Measurements from ENCODE around the gene NR4A1. TPM values are rescaled to one million over a fixed set of nuclear protein-coding genes. Genes with fewer than 3 reads are reported as not detected.

NR4A1 gene
- total RNA-seq, 1 donor from 2014 or later = 24.2 TPM

GRCh38 chr12:52059582-52060497 lies 8.6 kb downstream of the NR4A1 start:
- Mint-ChIP-seq H3K4me3 (no peak overlapping the region), H3K27me3 (no peaks in the 10 kb centered on the region)
- no peak for ATAC-seq (ENCODE audit: low read depth)

GRCh38 chr12:52060498-52061177 lies 9.4 kb downstream of the NR4A1 start:
- no peaks in the 10 kb centered on the region for H3K4me1 Mint-ChIP-seq
- no peak overlapping the region for H3K27ac Mint-ChIP-seq
- DNase-seq (no peak), ATAC-seq (ENCODE audit: low read depth) (no peak)
- ChIA-PET CTCF (interaction anchor here (2.9 kb wide), 1 partner anchor 35 kb away, joined by 16 read pairs; no protein-coding TSS in a partner anchor), POLR2A (interaction anchor here (0.6 kb wide), 1 partner anchor 12 kb away, joined by 3 read pairs; no protein-coding TSS in a partner anchor)
- no peaks in the 10 kb centered on the region for H3K27me3 Mint-ChIP-seq
- intact Hi-C loops (cut with micrococcal nuclease) = no loop called here
- H3K9me3 Mint-ChIP-seq = no peaks in the 10 kb centered on the region
- no peak overlapping the region for H3K4me3 Mint-ChIP-seq
- peaks cover 39% of the 10 kb centered on the region for H3K36me3 Mint-ChIP-seq (ENCODE audit: low read depth)
- TF ChIP-seq CTCF (IDR thresholded peaks at IDR 0.05) = no peak

More at GRCh38 chr12:52059582-52060497, 8.6 kb downstream of the NR4A1 start:
- Mint-ChIP-seq H3K9me3 (no peaks in the 10 kb centered on the region), H3K4me1 (no peaks in the 10 kb centered on the region), H3K36me3 (ENCODE audit: low read depth) (peaks cover 46% of the 10 kb centered on the region), H3K27ac (no peak overlapping the region)
- ChIA-PET POLR2A (interaction anchor here (1.1 to 1.6 kb wide), 2 partner anchors 10 to 34 kb away, joined by 3 to 6 read pairs; partner anchors contain the start of gene ATG101), CTCF (interaction anchor here (2.9 kb wide), 1 partner anchor 34 kb away, joined by 16 read pairs; no protein-coding TSS in a partner anchor)
- intact Hi-C loops (cut with micrococcal nuclease) = no loop called here
- no peak for DNase-seq
- no peak for TF ChIP-seq CTCF (IDR thresholded peaks at IDR 0.05)

- H3K4me1 Mint-ChIP-seq = no peaks in the 10 kb centered on the region
- peaks cover 31% of the 10 kb centered on the region for H3K36me3 Mint-ChIP-seq (ENCODE audit: low read depth)
- no peaks in the 10 kb centered on the region for H3K27me3 Mint-ChIP-seq
- H3K4me3 Mint-ChIP-seq = no peak overlapping the region
- POLR2A ChIA-PET = interaction anchor here (1.5 kb wide), 1 partner anchor 10 kb away, joined by 9 read pairs; the partner anchor contains the start of gene NR4A1
- CTCF ChIA-PET = interaction anchor here (2.9 kb wide), 1 partner anchor 36 kb away, joined by 16 read pairs; no protein-coding TSS in a partner anchor
- no peak for TF ChIP-seq CTCF (IDR thresholded peaks at IDR 0.05)
- H3K9me3 Mint-ChIP-seq = no peaks in the 10 kb centered on the region
- H3K27ac Mint-ChIP-seq = no peak overlapping the region
- DNase-seq (no peak), ATAC-seq (ENCODE audit: low read depth) (no peak)
- intact Hi-C loops (cut with micrococcal nuclease) = no loop called here
These were observed 10.4 kb downstream of the NR4A1 start for GRCh38 chr12:52061470-52062166.

GRCh38 chr12:52062167-52063081 lies 11.2 kb downstream of the NR4A1 start:
- no peak for ATAC-seq (ENCODE audit: low read depth)
- Mint-ChIP-seq H3K4me1 (no peaks in the 10 kb centered on the region), H3K4me3 (no peak overlapping the region), H3K27ac (no peak overlapping the region), H3K27me3 (no peaks in the 10 kb centered on the region), H3K36me3 (ENCODE audit: low read depth) (peaks cover 23% of the 10 kb centered on the region), H3K9me3 (no peaks in the 10 kb centered on the region)
- POLR2A ChIA-PET = interaction anchor here (1.5 kb wide), 1 partner anchor 11 kb away, joined by 9 read pairs; the partner anchor contains the start of gene NR4A1
- DNase-seq = no peak
- intact Hi-C loops (cut with micrococcal nuclease) = no loop called here
- CTCF ChIA-PET = interaction anchor here (1.1 kb wide), 1 partner anchor 37 kb away, joined by 3 read pairs; no protein-coding TSS in a partner anchor
- TF ChIP-seq CTCF (IDR thresholded peaks at IDR 0.05) = no peak
